T-helper 2 cell treated with Interferon-gamma antibody and Interleukin-4, amounts not matched to agents 5 μg/mL and 100 μg/mL, for 36 hours (primary cell): ENCODE data around the gene SECISBP2.

Experiments used
- DNase-seq: peaks from one replicate; pipeline ENCODE4 v3.0.0; 2021; ENCODE audit warnings: low spot score
- H3K27ac Mint-ChIP-seq: one replicate; pipeline ENCODE4 v1.8.0; 2021; ENCODE audit warnings: mild to moderate bottlenecking, mixed read lengths
- H3K27me3 Mint-ChIP-seq: one replicate; pipeline ENCODE4 v1.8.0; 2021; ENCODE audit warnings: low read depth, mixed read lengths
- H3K36me3 Mint-ChIP-seq: one replicate; pipeline ENCODE4 v1.8.0; 2021; ENCODE audit warnings: low read depth, mixed read lengths
- H3K4me1 Mint-ChIP-seq: one replicate; pipeline ENCODE4 v1.8.0; 2021; ENCODE audit warnings: low read depth, mixed read lengths
- H3K4me3 Mint-ChIP-seq: one replicate; pipeline ENCODE4 v1.8.0; 2022; ENCODE audit warnings: mild to moderate bottlenecking, moderate library complexity, mixed read lengths
- H3K9me3 Mint-ChIP-seq: one replicate; pipeline ENCODE4 v1.8.0; 2021; ENCODE audit warnings: mixed read lengths

The SECISBP2 gene

GRCh38 chr9:89395931-89396710 is 77.8 kb downstream of the SECISBP2 start:
- Mint-ChIP-seq H3K27ac (no peak overlapping the region), H3K4me3 (no peak overlapping the region), H3K36me3 (peaks cover 85% of the 10 kb centered on the region), H3K4me1 (peaks cover 11% of the 10 kb centered on the region), H3K27me3 (no peaks in the 10 kb centered on the region), H3K9me3 (no peaks in the 10 kb centered on the region)
- no peak for DNase-seq

GRCh38 chr9:89397471-89397870 is 79.2 kb downstream of the SECISBP2 start:
- Mint-ChIP-seq H3K4me1 (peaks cover 17% of the 10 kb centered on the region), H3K27me3 (no peaks in the 10 kb centered on the region), H3K9me3 (no peaks in the 10 kb centered on the region), H3K36me3 (peaks cover 87% of the 10 kb centered on the region), H3K27ac (no peak overlapping the region), H3K4me3 (no peak overlapping the region)
- DNase-seq: no peak

GRCh38 chr9:89398621-89399020 is 80.3 kb downstream of the SECISBP2 start:
- DNase-seq: no peak
- Mint-ChIP-seq H3K36me3 (peaks cover 86% of the 10 kb centered on the region), H3K9me3 (no peaks in the 10 kb centered on the region), H3K27me3 (no peaks in the 10 kb centered on the region), H3K4me3 (no peak overlapping the region), H3K27ac (no peak overlapping the region), H3K4me1 (peaks cover 17% of the 10 kb centered on the region)

GRCh38 chr9:89400403-89401116 is 82.3 kb downstream of the SECISBP2 start:
- Mint-ChIP-seq H3K9me3 (no peaks in the 10 kb centered on the region), H3K27me3 (no peaks in the 10 kb centered on the region), H3K27ac (peak overlapping the region; percentile 68), H3K4me3 (no peak overlapping the region), H3K4me1 (peaks cover 17% of the 10 kb centered on the region), H3K36me3 (peaks cover 90% of the 10 kb centered on the region)
- DNase-seq: no peak

DNA sequence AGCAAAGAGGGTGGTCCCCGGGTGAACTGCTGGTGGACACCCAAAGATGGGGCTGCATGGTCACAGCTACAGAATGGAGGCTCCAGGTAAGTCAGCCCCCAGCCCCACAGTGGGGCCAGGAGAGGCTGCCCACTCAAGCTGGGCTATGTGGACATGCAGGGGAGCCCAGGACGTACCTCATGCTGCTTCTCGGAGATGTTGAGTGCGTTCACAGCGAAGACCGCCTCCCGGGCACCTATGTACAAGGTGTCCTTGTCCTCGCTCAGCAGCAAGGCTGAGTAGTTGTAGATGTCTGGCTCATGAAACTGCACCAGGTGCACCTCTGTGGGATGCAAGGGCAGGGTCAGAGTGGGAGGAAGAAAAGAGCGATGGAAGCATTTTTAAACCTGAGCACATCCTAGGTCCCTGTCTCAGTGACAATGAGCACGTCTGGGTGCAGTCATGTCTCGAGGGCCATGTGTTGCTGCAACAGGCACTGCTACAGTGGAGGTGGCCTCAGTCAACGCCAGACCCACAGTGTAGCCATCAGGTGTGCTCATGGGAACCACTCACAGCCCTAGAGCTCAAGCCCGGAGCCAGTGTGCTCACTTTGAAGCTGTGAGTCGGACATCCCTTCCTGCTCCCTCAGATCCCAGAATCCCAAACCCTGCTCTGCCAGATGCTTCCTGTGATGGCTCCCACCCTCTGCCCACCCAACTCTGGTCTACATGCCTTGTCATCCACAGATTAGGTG is 84.6 kb downstream of the SECISBP2 start:
- Mint-ChIP-seq H3K36me3 (peaks cover 93% of the 10 kb centered on the region), H3K9me3 (peaks cover 5% of the 10 kb centered on the region), H3K27ac (peak overlapping the region; percentile 55), H3K4me1 (peaks cover 35% of the 10 kb centered on the region), H3K4me3 (no peak overlapping the region), H3K27me3 (no peaks in the 10 kb centered on the region)
- DNase-seq: no peak

- Mint-ChIP-seq H3K27me3 (no peaks in the 10 kb centered on the region), H3K36me3 (peaks cover 94% of the 10 kb centered on the region), H3K4me1 (peaks cover 45% of the 10 kb centered on the region), H3K4me3 (no peak overlapping the region), H3K27ac (peak overlapping the region; percentile 70), H3K9me3 (peaks cover 5% of the 10 kb centered on the region)
- DNase-seq: no peak
Measured at GRCh38 chr9:89404074-89404473, 85.8 kb downstream of the SECISBP2 start.

DNA sequence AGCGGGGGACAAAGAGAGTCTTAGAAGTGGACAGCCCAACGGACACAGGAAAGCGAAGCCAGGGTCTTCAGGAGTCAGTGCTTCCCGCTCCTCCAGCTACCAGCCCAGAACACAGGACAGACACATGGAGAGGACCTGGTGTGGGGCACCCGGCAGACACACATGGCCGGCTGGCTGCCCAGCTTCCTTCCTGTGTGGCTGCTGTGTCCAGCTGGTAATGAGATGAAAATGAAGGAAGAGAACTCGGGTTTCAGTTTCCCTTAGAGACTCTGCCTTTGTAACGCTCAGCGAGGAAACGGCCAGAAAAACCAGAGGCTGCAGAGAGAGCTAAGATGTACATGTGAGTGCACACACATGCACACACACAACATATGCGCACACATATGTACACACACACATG is 87.5 kb downstream of the SECISBP2 start:
- Mint-ChIP-seq H3K4me3 (peak overlapping the region; percentile 1), H3K4me1 (peaks cover 56% of the 10 kb centered on the region), H3K27me3 (no peaks in the 10 kb centered on the region), H3K9me3 (peaks cover 5% of the 10 kb centered on the region), H3K36me3 (peaks cover 94% of the 10 kb centered on the region), H3K27ac (peak overlapping the region; percentile 88)
- no peak for DNase-seq

GRCh38 chr9:89407070-89407469 is 88.8 kb downstream of the SECISBP2 start:
- Mint-ChIP-seq H3K4me1 (peaks cover 60% of the 10 kb centered on the region), H3K9me3 (peaks cover 5% of the 10 kb centered on the region), H3K27me3 (no peaks in the 10 kb centered on the region), H3K4me3 (peak overlapping the region; percentile 55), H3K36me3 (peaks cover 93% of the 10 kb centered on the region), H3K27ac (peak overlapping the region; percentile 88)
- DNase-seq: no peak

DNA sequence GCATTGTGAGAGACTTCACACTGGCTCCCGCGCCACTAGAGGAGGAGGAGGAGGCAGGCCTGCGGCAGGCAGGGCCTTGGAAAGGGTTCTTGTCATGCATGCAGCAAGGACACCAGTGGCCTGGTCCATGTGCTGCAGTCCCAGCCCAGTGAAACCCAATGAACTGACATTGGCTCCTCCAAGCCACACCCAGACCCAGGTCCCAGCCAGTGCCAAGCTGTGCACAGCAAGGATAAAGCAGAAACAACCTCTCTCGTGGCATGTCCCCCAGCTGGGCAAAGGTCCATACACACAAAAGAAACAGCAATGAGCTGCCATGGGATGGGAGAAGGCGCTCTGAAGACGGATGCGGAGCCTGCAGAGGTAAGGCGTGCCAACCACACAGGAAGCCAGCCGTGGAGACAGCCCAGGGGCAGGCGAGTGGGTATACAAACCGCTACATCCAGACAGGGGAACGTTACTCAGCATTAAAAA is 90.4 kb downstream of the SECISBP2 start:
- peak overlapping the region; percentile 72 for H3K4me3 Mint-ChIP-seq
- H3K36me3 Mint-ChIP-seq: peaks cover 90% of the 10 kb centered on the region
- DNase-seq: peak; percentile 47

More for the DNA sequence above, 90.4 kb downstream of the SECISBP2 start:
- Mint-ChIP-seq H3K9me3 (peaks cover 5% of the 10 kb centered on the region), H3K27me3 (no peaks in the 10 kb centered on the region), H3K27ac (peak overlapping the region; percentile 92), H3K4me1 (peaks cover 71% of the 10 kb centered on the region)
